Suprapubic skin (tissue), 4 donors: ENCODE results near the gene DEPDC1B.

Source experiments
- EP300 ChIP-seq: sonication (generic); formaldehyde crosslinking; IDR thresholded peaks from one replicate; pipeline ENCODE4 v1.6.1; 2017; ENCODE audit warnings: antibody characterized with exemption
- POLR2A ChIP-seq, 2 donors: fragments of 450-650 bp; IDR thresholded peaks; one replicate each; pipeline ENCODE4 v1.6.1; 2017; ENCODE audit warnings: antibody characterized with exemption in 2 of 2, mild to moderate bottlenecking in 2 of 2, moderate library complexity in 2 of 2
- POLR2AphosphoS5 ChIP-seq, 3 donors: sonication (generic); formaldehyde crosslinking; IDR thresholded peaks; one replicate each; pipeline ENCODE4 v1.6.1; 2017; ENCODE audit warnings: antibody characterized with exemption in 3 of 3
- TF ChIP-seq, protein P1 (sequence below), 2 donors: fragments of 200-600 bp in 1 of 2; fragments of 450-650 bp in 1 of 2; sonication (generic) in 1 of 2; IDR thresholded peaks; one replicate each; pipeline ENCODE4 v1.5.1; 2016 to 2019; ENCODE audit warnings: antibody characterized with exemption in 2 of 2, mild to moderate bottlenecking in 1 of 2, moderate library complexity in 1 of 2

DNA sequence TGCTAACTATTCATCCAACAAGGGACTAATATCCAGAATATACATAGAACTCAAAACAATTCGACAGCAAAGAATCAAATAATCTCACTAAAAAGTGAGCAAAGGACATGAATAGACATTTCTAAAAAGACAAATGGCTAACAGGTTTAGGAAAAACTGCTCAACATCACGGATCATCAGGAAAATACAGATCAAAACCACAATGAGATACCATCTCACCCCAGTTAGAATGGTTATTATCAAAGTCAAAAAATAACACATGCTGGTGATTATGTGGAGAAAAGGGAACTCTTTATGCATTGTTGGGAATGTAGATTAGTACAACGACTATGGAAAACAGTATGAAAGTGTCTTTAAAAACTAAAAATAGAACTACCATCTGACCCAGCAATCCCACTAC is 150.1 kb downstream of the DEPDC1B start:
- TF ChIP-seq, protein P1, sequence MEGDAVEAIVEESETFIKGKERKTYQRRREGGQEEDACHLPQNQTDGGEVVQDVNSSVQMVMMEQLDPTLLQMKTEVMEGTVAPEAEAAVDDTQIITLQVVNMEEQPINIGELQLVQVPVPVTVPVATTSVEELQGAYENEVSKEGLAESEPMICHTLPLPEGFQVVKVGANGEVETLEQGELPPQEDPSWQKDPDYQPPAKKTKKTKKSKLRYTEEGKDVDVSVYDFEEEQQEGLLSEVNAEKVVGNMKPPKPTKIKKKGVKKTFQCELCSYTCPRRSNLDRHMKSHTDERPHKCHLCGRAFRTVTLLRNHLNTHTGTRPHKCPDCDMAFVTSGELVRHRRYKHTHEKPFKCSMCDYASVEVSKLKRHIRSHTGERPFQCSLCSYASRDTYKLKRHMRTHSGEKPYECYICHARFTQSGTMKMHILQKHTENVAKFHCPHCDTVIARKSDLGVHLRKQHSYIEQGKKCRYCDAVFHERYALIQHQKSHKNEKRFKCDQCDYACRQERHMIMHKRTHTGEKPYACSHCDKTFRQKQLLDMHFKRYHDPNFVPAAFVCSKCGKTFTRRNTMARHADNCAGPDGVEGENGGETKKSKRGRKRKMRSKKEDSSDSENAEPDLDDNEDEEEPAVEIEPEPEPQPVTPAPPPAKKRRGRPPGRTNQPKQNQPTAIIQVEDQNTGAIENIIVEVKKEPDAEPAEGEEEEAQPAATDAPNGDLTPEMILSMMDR (IDR thresholded peaks at IDR 0.05) = no peak
- TF ChIP-seq EP300 (no peak), POLR2AphosphoS5 (IDR thresholded peaks at IDR 0.05) (no peak), POLR2A (IDR thresholded peaks at IDR 0.05) (no peak)
